HT-29 (cell line): ENCODE results near the gene FAM131A. TPM values are rescaled to one million over a fixed set of nuclear protein-coding genes. Genes with fewer than 3 reads are reported as not detected.

ENCODE experiments used
- DNase-seq: peaks from one replicate; pipeline ENCODE4 v3.0.0-alpha.2; 2015; ENCODE audit warnings: low spot score
- small RNA-seq: library from RNA; depleted of rRNA; stranded (forward); fragments of <200 nt; gene quantifications from one replicate; pipeline ENCODE3, GENCODE V24; 2014
- total RNA-seq: library from RNA; depleted of rRNA; stranded (reverse); fragments of >200 nt; shearing (Covaris generic); gene quantifications from 2 replicates; pipeline ENCODE4 v1.2.3, GENCODE V29; 2014; rRNA removed

Gene FAM131A
- total RNA-seq, 1 experiment from 2014 or later, result 26.6 TPM

DNA sequence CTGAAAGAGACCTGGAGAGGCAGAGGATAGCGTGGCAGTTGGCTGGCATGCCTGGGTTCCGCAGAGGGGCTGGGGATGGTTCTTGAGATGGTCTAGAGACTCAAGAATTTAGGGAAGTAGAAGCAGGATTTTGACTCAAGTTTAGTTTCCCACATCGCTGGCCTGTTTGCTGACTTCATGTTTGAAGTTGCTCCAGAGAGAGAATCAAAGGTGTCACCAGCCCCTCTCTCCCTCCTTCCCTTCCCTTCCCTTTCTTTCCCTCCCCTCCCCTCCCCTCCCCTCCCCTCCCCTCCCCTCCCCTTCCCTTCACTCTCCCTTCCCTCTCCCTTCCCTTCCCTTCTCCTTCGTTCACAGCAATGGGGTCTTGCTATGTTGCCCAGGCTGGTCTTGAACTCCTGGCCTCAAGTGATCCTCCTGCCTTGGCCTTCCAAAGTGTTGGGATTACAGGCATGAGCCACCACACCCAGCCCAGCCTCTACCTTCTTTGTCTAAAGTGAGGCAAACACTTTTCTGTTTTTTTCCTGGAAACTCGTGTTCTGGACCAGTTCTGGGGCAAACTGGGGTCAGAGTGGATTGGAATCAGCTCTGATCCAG lies 52.6 kb downstream of the FAM131A start:
- no peak for DNase-seq

DNA sequence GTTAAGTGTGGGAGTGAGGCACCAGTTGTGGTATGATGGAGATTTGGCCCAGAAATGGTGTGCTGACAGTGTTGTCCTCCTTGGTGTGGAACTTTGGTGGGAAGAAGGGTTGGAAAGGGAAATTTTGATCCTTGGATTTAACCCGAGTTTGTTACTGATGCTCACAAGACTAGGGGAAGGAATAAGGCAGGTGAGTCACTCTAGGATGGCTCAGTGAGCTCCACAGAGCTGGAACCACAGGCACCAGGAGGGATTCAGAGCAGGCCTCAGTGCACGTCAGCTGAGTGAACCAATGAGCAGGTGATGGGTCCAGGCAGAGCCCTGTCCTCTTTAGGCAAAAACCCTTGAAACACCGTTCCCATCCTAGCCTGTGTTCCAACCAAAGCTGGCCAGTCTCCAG lies 53.9 kb downstream of the FAM131A start:
- DNase-seq, result no peak

DNA sequence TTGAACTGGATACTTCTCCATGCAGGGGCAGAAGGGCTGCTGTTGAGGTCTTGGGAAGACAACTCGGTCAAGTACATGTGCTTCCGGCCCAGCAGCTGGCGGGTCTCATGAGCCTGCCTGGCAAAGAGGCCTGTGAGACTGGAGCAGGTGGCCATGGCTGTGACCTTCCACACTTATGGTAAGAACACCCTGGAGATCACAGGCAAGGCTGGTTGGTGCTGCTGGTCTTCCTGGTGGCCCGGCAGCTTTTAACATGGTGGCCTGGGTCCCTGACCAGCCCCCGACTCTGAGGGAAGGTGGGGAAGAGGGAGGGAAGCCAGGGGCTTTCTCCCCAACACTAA lies 57.9 kb downstream of the FAM131A start:
- DNase-seq, result no peak

Small RNAs within 50 kb of the gene (small RNA-seq; reads per million reads assigned to genes)
- 84.6 reads per million, percentile 96 among the genes with 10 or more reads in this experiment for gene SNORD66

Other genes starting within 250 kb of the FAM131A start
- gene HTR3E, start 240.5 kb upstream of the FAM131A start, total RNA-seq, result not detected in 2 replicates
- gene EIF2B5, start 202.2 kb upstream of the FAM131A start, total RNA-seq, result 36.2 and 44.8 TPM in 2 replicates
- gene DVL3, start 182.2 kb upstream of the FAM131A start, total RNA-seq, result 75.1 and 83.9 TPM in 2 replicates
- 280 and 309 TPM in 2 replicates for gene AP2M1, start 162.7 kb upstream of the FAM131A start, total RNA-seq
- 42.3 and 51.3 TPM in 2 replicates for gene ABCF3, start 151.4 kb upstream of the FAM131A start, total RNA-seq
- gene VWA5B2, start 108.0 kb upstream of the FAM131A start, total RNA-seq, result 0.63 and 1.4 TPM in 2 replicates
- 103 and 117 TPM in 2 replicates for gene ALG3, start 88.6 kb upstream of the FAM131A start, total RNA-seq
- gene EEF1AKMT4, start 87.9 kb upstream of the FAM131A start, total RNA-seq, result 17.7 and 19.4 TPM in 2 replicates
- 0.13 TPM in 1 of 2 replicates, not detected in the other for gene CAMK2N2, start 76.0 kb upstream of the FAM131A start, total RNA-seq
- gene ECE2, start 61.6 kb upstream of the FAM131A start, total RNA-seq, result not detected in 2 replicates
- 306 and 330 TPM in 2 replicates for gene PSMD2, start 38.4 kb upstream of the FAM131A start, total RNA-seq
- 494 and 497 TPM in 2 replicates for gene EIF4G1, start 23.0 kb upstream of the FAM131A start, total RNA-seq
- gene CLCN2, start 24.0 kb downstream of the FAM131A start, total RNA-seq, result 59.4 and 64.0 TPM in 2 replicates
- gene POLR2H, start 24.1 kb downstream of the FAM131A start, total RNA-seq, result 138 and 157 TPM in 2 replicates
- 0.50 and 0.56 TPM in 2 replicates for gene THPO, start 40.6 kb downstream of the FAM131A start, total RNA-seq
- 3.4 and 5.2 TPM in 2 replicates for gene CHRD, start 42.5 kb downstream of the FAM131A start, total RNA-seq
- 29.4 and 30.5 TPM in 2 replicates for gene EPHB3, start 224.2 kb downstream of the FAM131A start, total RNA-seq